Peyer's patch (tissue), 4 donors: Measurements from ENCODE around the gene FOXB1.

Experiments
- CTCF ChIP-seq, 6 experiments: fragments of 450-650 bp in 4 of 6; fragments of 200-600 bp in 2 of 6; sonication (generic) in 1 of 6; IDR thresholded peaks; one replicate each; pipeline ENCODE4 v1.5.1; 2017 to 2019; ENCODE audit warnings: antibody characterized with exemption in 6 of 6, mild to moderate bottlenecking in 3 of 6, moderate library complexity in 1 of 6
- POLR2A ChIP-seq, 2 donors: fragments of 450-650 bp; IDR thresholded peaks; one replicate each; pipeline ENCODE4 v1.5.1; 2017; ENCODE audit warnings: antibody characterized with exemption in 2 of 2, mild to moderate bottlenecking in 2 of 2, moderate library complexity in 2 of 2

- TF ChIP-seq POLR2A (IDR thresholded peaks at IDR 0.05) (no peak), CTCF (IDR thresholded peaks at IDR 0.05) (no peak)
Measured at GRCh38 chr15:60043744-60044435, 39.8 kb downstream of the FOXB1 start.
